Subcutaneous abdominal adipose tissue (tissue), 5 donors: ENCODE measurements around the gene OR1J2.
A peak's percentile ranks its signal among the peaks of the same experiment; 100 is the strongest.

Source experiments
- H3K27ac ChIP-seq: one replicate; pipeline ENCODE4 v1.7.0; 2013; ENCODE audit warnings: low read depth, mild to moderate bottlenecking, inconsistent platforms, low read length, moderate library complexity
- H3K27me3 ChIP-seq, 5 donors: one replicate each; pipeline ENCODE4 v1.7.0; 2013; ENCODE audit warnings: low read length in 5 of 5, inconsistent platforms in 1 of 5; ENCODE audit not compliant: control insufficient read depth in 5 of 5, insufficient read depth in 4 of 5
- H3K36me3 ChIP-seq, 5 donors: one replicate each; pipeline ENCODE4 v1.7.0; 2013; ENCODE audit warnings: low read length in 5 of 5; ENCODE audit not compliant: control insufficient read depth in 5 of 5, insufficient read depth in 5 of 5
- H3K4me1 ChIP-seq, 5 donors: one replicate each; pipeline ENCODE4 v1.7.0; 2013; ENCODE audit warnings: low read length in 5 of 5, mild to moderate bottlenecking in 3 of 5, moderate library complexity in 1 of 5; ENCODE audit not compliant: control insufficient read depth in 5 of 5, insufficient read depth in 5 of 5
- H3K4me3 ChIP-seq, 5 donors: one replicate each; pipeline ENCODE4 v1.7.0; 2013; ENCODE audit warnings: low read length in 5 of 5, low read depth in 1 of 5
- H3K9ac ChIP-seq, 5 donors: one replicate each; pipeline ENCODE4 v1.7.0; 2013; ENCODE audit warnings: low read length in 5 of 5, mild to moderate bottlenecking in 4 of 5, moderate library complexity in 3 of 5
- H3K9me3 ChIP-seq, 5 donors: one replicate each; pipeline ENCODE4 v1.7.0; 2013; ENCODE audit warnings: low read length in 5 of 5; ENCODE audit not compliant: control insufficient read depth in 5 of 5
- donor health status: healthy.
- donor health status: healthy.
- donor health status: healthy.
- donor health status: healthy.
- donor health status: healthy.

The OR1J2 gene

GRCh38 chr9:122510502-122510901 is at the start of gene OR1J2:
TSS of gene OR1J2 (plus strand) at chr9:122510802. CDS start at chr9:122510802, 0 bp downstream.
- Histone ChIP-seq H3K27ac (no peak within 1 kb of the TSS), H3K4me3 (no peak within 1 kb of the TSS), H3K9me3 (no peaks in the 10 kb centered on the region), H3K9ac (no peak within 1 kb of the TSS), H3K4me1 (no peaks in the 10 kb centered on the region), H3K27me3 (peaks cover 0 to 3% (median 0%) of the 10 kb centered on the region in 5 donors), H3K36me3 (no peaks in the 10 kb centered on the region)

GRCh38 chr9:122463828-122464632 is 46.6 kb upstream of the OR1J2 start:
- H3K27ac ChIP-seq: no peak overlapping the region
- H3K27me3 ChIP-seq: peaks cover 0 to 3% (median 2%) of the 10 kb centered on the region in 5 donors
- H3K9me3 ChIP-seq: no peaks in the 10 kb centered on the region
- H3K36me3 ChIP-seq: no peaks in the 10 kb centered on the region
- peaks cover 0 to 14% (median 13%) of the 10 kb centered on the region in 5 donors for H3K4me1 ChIP-seq
- H3K9ac ChIP-seq: peak overlapping the region in 1 of 5 donors; percentile 4
- peak overlapping the region; percentile 40 to 73 (median 65) for H3K4me3 ChIP-seq

GRCh38 chr9:122464633-122465567 is 45.7 kb upstream of the OR1J2 start:
- no peak overlapping the region for H3K27ac ChIP-seq
- peak overlapping the region; percentile 40 to 73 (median 65) for H3K4me3 ChIP-seq
- H3K27me3 ChIP-seq: peaks cover 0 to 3% (median 0%) of the 10 kb centered on the region in 5 donors
- H3K9me3 ChIP-seq: no peaks in the 10 kb centered on the region
- H3K4me1 ChIP-seq: peaks cover 0 to 14% (median 13%) of the 10 kb centered on the region in 5 donors
- H3K9ac ChIP-seq: peak overlapping the region in 3 of 5 donors; percentile 41 to 51 (median 45)
- H3K36me3 ChIP-seq: no peaks in the 10 kb centered on the region

- Histone ChIP-seq H3K9ac (no peak overlapping the region), H3K9me3 (no peaks in the 10 kb centered on the region), H3K36me3 (no peaks in the 10 kb centered on the region), H3K27me3 (peaks cover 0 to 3% (median 0%) of the 10 kb centered on the region in 5 donors), H3K27ac (no peak overlapping the region), H3K4me1 (peaks cover 0 to 14% (median 13%) of the 10 kb centered on the region in 5 donors), H3K4me3 (no peak overlapping the region)
These were observed 44.1 kb upstream of the OR1J2 start for GRCh38 chr9:122466456-122466855.

- peaks cover 0 to under 1% (median 0%) of the 10 kb centered on the region in 5 donors for H3K27me3 ChIP-seq
- H3K9me3 ChIP-seq: no peaks in the 10 kb centered on the region
- H3K27ac ChIP-seq: no peak overlapping the region
- no peak overlapping the region for H3K9ac ChIP-seq
- H3K4me3 ChIP-seq: no peak overlapping the region
- H3K4me1 ChIP-seq: peaks cover 0 to 14% (median 13%) of the 10 kb centered on the region in 5 donors
- H3K36me3 ChIP-seq: no peaks in the 10 kb centered on the region
These were observed 41.9 kb upstream of the OR1J2 start for GRCh38 chr9:122468735-122469134.

GRCh38 chr9:122474561-122474960 is 36.0 kb upstream of the OR1J2 start:
- H3K36me3 ChIP-seq: no peaks in the 10 kb centered on the region
- H3K4me3 ChIP-seq: no peak overlapping the region
- no peaks in the 10 kb centered on the region for H3K9me3 ChIP-seq
- no peak overlapping the region for H3K9ac ChIP-seq
- H3K27ac ChIP-seq: no peak overlapping the region
- no peaks in the 10 kb centered on the region for H3K4me1 ChIP-seq
- H3K27me3 ChIP-seq: peaks cover 0 to 7% (median 0%) of the 10 kb centered on the region in 5 donors

- Histone ChIP-seq H3K4me3 (no peak overlapping the region), H3K27me3 (peaks cover 0 to 7% (median 0%) of the 10 kb centered on the region in 5 donors), H3K9me3 (no peaks in the 10 kb centered on the region), H3K9ac (no peak overlapping the region), H3K27ac (no peak overlapping the region), H3K36me3 (no peaks in the 10 kb centered on the region), H3K4me1 (no peaks in the 10 kb centered on the region)
These were observed 34.9 kb upstream of the OR1J2 start for GRCh38 chr9:122475717-122476116.

- Histone ChIP-seq H3K27ac (no peak overlapping the region), H3K27me3 (peaks cover 0 to 9% (median 0%) of the 10 kb centered on the region in 5 donors), H3K4me3 (no peak overlapping the region), H3K36me3 (no peaks in the 10 kb centered on the region), H3K9ac (no peak overlapping the region), H3K9me3 (no peaks in the 10 kb centered on the region), H3K4me1 (no peaks in the 10 kb centered on the region)
These were observed 33.3 kb upstream of the OR1J2 start for GRCh38 chr9:122477346-122477745.

GRCh38 chr9:122477826-122478225 is 32.8 kb upstream of the OR1J2 start, which contains the start of gene OR1J1:
TSS of gene OR1J1 (minus strand) at chr9:122477926. CDS start at chr9:122477926, 0 bp downstream.
- Histone ChIP-seq H3K9me3 (no peaks in the 10 kb centered on the region), H3K27ac (no peak within 1 kb of the TSS), H3K27me3 (peaks cover 0 to 9% (median 0%) of the 10 kb centered on the region in 5 donors), H3K36me3 (no peaks in the 10 kb centered on the region), H3K9ac (no peak within 1 kb of the TSS), H3K4me3 (no peak within 1 kb of the TSS), H3K4me1 (no peaks in the 10 kb centered on the region)
